Right lobe of liver (tissue), 6 donors: ENCODE data around the gene ZIC2. TPM values are rescaled to one million over a fixed set of nuclear protein-coding genes. Genes with fewer than 3 reads are reported as not detected.
A peak's percentile ranks its signal among the peaks of the same experiment; 100 is the strongest.

Experiments
- ATAC-seq, 4 donors: fragments of 200-7000 bp; cut with Tn5 transposase; one replicate each; pipeline ENCODE4 v1.9.1; 2020; ENCODE audit warnings: mild to moderate bottlenecking in 4 of 4, moderate library complexity in 4 of 4
- DNase-seq, 3 donors: peaks; one replicate each; pipeline ENCODE4 v3.0.0-alpha.2; 2020
- H3K27ac ChIP-seq, 3 donors: fragments of 200-600 bp; one replicate each; pipeline ENCODE4 v1.8.0; 2022
- H3K27me3 ChIP-seq, 2 donors: fragments of 200-600 bp; one replicate each; pipeline ENCODE4 v1.8.0; 2022
- H3K36me3 ChIP-seq, 4 donors: fragments of 200-600 bp; sonication (generic) in 1 of 4; one replicate each; pipeline versions ENCODE4 v1.5.1 to v1.8.0; 2017 to 2022; ENCODE audit warnings: control low read depth in 1 of 4
- H3K4me1 ChIP-seq, 4 donors: fragments of 200-600 bp; sonication (generic) in 1 of 4; one replicate each; pipeline versions ENCODE4 v1.5.1 to v1.8.0; 2017 to 2022; ENCODE audit warnings: control low read depth in 1 of 4
- H3K4me3 ChIP-seq, 3 donors: fragments of 200-600 bp; one replicate each; pipeline ENCODE4 v1.8.0; 2022
- H3K9me3 ChIP-seq, 4 donors: fragments of 200-600 bp; sonication (generic) in 1 of 4; one replicate each; pipeline versions ENCODE4 v1.5.1 to v1.8.0; 2017 to 2022; ENCODE audit warnings: control low read depth in 1 of 4
- POLR2A ChIP-seq: fragments of 450-650 bp; IDR thresholded peaks from one replicate; pipeline ENCODE4 v1.6.1; 2017; ENCODE audit warnings: antibody characterized with exemption, mild to moderate bottlenecking
- WGBS: methylation state at CpG from one replicate; pipeline ENCODE4 v1.1.6; 2018; ENCODE audit warnings: low coverage, low lambda C conversion rate; ENCODE audit not compliant: insufficient coverage; ENCODE audit errors: missing lambda C conversion rate; 5-methylcytosine and 5-hydroxymethylcytosine counted together
- intact Hi-C, 2 donors: fragments of 100-400 bp; cut with DNase I; formaldehyde crosslinking; loops; one replicate each; pipeline versions ENCODE4 v1.11.2 to v1.14.1; 2022
- total RNA-seq, 6 experiments: library from RNA; depleted of rRNA in 2 of 6; stranded (reverse); fragments of >200 nt in 2 of 6; fragmentation: NEBNext Ultra II Directional in 3 of 6; extraction: Animal tissue kit (Norgen Biotek cat#: 25700) in 3 of 6; gene quantifications; one replicate each; pipeline versions ENCODE4 v1.1.0 to v1.2.4, GENCODE V29; 2016 to 2023
- TF ChIP-seq, protein P1 (sequence below), 4 donors: fragments of 200-600 bp in 3 of 4; fragments of 450-650 bp in 1 of 4; IDR thresholded peaks; one replicate each; pipeline versions ENCODE4 v1.5.1 to v1.8.0; 2016 to 2022; ENCODE audit warnings: antibody characterized with exemption in 4 of 4, mild to moderate bottlenecking in 2 of 4
- donor health status: DM: no; HTN: yes; CAD: no.
- donor health status: DM: no; HTN: no; CAD: no.
- donor health status: DM: no; HTN: no; CAD: no.
- donor health status: DM: no; HTN: yes; CAD: no.
- donor health status: DM: no; HTN: yes; CAD: no.

ZIC2 gene
- total RNA-seq, 6 experiments from 2014 or later = 0.24 TPM; not detected in 5

DNA sequence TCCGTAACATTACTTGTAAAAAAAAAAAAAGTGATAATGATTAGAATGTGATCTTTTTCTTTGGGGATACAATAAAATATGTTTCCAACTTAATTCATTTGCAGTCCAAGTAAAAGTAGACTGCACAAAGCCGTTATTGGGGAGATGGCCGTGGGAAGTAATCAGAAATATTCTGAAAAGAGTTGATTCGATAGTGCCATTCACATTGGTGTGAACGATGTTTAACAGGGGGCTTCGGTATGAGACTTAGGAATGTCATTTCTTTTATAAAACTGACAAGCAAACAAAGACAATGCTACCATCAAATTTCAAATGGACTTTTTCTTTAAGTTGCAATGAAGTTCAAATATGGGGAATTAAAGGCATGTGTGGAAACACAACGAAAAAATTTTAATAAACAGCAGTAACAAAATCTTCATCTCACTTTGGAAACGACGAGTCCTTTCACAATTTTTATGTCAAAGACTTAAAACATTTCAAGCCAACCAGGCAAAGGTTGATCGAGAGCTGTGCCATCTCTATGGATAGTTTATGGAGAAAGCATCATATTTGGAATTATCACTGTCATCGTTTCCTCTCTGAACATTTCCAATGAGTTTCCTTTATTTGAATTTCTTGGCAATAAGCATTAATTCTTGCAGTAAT, 8.3 kb upstream of the ZIC2 start:
- TF ChIP-seq POLR2A = no peak
- TF ChIP-seq, protein P1, sequence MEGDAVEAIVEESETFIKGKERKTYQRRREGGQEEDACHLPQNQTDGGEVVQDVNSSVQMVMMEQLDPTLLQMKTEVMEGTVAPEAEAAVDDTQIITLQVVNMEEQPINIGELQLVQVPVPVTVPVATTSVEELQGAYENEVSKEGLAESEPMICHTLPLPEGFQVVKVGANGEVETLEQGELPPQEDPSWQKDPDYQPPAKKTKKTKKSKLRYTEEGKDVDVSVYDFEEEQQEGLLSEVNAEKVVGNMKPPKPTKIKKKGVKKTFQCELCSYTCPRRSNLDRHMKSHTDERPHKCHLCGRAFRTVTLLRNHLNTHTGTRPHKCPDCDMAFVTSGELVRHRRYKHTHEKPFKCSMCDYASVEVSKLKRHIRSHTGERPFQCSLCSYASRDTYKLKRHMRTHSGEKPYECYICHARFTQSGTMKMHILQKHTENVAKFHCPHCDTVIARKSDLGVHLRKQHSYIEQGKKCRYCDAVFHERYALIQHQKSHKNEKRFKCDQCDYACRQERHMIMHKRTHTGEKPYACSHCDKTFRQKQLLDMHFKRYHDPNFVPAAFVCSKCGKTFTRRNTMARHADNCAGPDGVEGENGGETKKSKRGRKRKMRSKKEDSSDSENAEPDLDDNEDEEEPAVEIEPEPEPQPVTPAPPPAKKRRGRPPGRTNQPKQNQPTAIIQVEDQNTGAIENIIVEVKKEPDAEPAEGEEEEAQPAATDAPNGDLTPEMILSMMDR (IDR thresholded peaks at IDR 0.05) = no peak
- ATAC-seq (no peak), DNase-seq (no peak)
- H3K27ac ChIP-seq = no peak overlapping the region
- H3K4me3 ChIP-seq = no peak overlapping the region
- intact Hi-C loops = no loop called here
- H3K4me1 ChIP-seq = peaks cover 0 to 29% (median 0%) of the 10 kb centered on the region in 4 donors
- no peaks in the 10 kb centered on the region for H3K9me3 ChIP-seq
- 13% methylated on average over 11 of the region's 11 CpGs for WGBS
- H3K27me3 ChIP-seq = peaks cover 9 to 88% of the 10 kb centered on the region in 2 donors
- no peaks in the 10 kb centered on the region for H3K36me3 ChIP-seq

DNA sequence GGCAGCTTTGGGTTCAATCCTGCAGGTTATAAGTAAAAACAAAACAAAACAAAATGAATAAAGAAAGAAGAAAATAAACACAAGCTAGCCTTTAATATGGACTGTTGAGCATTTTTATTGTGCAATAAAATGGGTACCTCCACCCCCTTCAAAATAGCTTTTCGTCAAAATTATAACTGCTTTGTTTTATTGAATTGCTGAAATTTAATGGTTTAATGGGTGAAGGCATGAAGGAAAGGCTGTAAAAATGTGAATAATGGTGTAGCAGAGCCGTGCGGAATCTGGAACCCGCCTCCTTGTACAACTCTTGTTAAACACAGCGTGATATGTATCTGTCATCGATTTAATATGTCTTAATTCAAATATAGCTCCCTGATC, 7.8 kb upstream of the ZIC2 start:
- no peak for DNase-seq
- intact Hi-C loops = no loop called here
- TF ChIP-seq, protein P1 (IDR thresholded peaks at IDR 0.05) = no peak
- TF ChIP-seq POLR2A = no peak
- no peak for ATAC-seq
- WGBS = 18% methylated on average over 6 of the region's 6 CpGs
- Histone ChIP-seq H3K27ac (no peak overlapping the region), H3K4me3 (no peak overlapping the region), H3K4me1 (peaks cover 0 to 24% (median 0%) of the 10 kb centered on the region in 4 donors), H3K27me3 (peaks cover 8 to 89% of the 10 kb centered on the region in 2 donors), H3K9me3 (no peaks in the 10 kb centered on the region), H3K36me3 (no peaks in the 10 kb centered on the region)

DNA sequence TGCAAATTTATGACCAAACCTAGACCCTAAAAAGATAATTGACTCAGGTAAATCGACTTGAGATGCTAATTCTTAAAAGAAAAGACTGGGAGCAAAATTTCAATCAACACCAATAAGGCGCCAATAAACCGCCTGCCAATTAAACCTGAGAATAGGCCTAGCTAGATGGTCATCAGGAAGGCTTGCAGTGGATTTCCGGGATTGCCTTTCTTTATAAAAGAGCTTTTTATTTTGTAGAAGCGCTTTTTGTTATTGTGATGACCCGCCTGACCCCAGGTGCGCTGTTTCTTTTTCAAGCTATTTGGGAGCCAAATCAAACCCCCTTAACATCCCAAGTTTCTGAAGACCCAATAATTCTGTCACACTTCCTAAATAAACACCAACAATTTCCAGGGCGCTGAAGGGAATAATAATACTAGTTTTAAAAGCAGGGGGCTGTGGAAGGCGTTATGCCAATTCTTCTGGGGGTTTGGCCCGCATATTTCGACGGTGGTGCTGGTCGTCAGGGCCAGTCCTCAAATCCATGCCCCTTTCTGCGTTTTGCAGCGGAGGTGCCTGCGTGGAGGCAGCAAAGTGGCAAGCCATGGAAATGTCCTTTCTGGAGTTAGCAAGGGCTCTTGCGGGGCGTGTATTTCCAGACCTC, 7.2 kb upstream of the ZIC2 start:
- 10% methylated on average over 14 of the region's 18 CpGs for WGBS
- no peaks in the 10 kb centered on the region for H3K36me3 ChIP-seq
- TF ChIP-seq, protein P1 (IDR thresholded peaks at IDR 0.05) = no peak
- TF ChIP-seq POLR2A = no peak
- H3K4me3 ChIP-seq = no peak overlapping the region
- H3K27me3 ChIP-seq = peaks cover 8 to 89% of the 10 kb centered on the region in 2 donors
- ATAC-seq (no peak), DNase-seq (no peak)
- intact Hi-C loops = no loop called here
- H3K9me3 ChIP-seq = no peaks in the 10 kb centered on the region
- no peak overlapping the region for H3K27ac ChIP-seq
- peaks cover 0 to 20% (median 0%) of the 10 kb centered on the region in 4 donors for H3K4me1 ChIP-seq

DNA sequence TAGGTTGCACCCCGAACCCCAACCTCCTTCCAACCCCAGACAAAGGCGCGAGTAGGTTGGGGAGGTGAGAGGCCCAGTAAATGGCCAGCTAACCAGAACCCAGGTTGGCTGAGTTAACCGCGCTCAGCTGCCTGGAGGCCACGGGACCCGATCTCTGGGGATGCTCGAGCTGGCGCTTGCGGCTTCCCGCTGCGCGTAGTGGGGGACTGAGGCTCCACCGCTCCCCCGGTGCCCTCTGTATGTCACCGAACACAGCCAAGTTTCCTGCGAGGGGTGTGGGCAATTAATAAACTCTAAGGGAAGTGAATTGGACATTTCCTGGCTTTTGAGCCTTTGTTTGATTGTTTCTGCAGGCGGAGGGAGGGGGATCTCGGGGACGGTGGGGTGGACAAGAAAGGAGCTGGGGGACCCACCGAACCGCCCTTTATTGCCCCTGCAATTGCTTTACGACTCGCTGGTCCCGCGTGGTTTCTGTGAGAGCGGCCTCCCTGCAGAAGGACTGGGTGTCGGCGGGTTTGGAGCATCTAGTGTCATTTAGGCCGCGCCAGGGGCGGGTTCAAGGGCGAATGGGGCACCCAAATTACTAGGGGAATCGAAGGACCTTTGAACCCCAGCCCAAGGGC, 6.5 kb upstream of the ZIC2 start:
- Histone ChIP-seq H3K9me3 (no peaks in the 10 kb centered on the region), H3K27ac (no peak overlapping the region), H3K4me3 (no peak overlapping the region), H3K27me3 (peaks cover 13 to 88% of the 10 kb centered on the region in 2 donors), H3K36me3 (no peaks in the 10 kb centered on the region), H3K4me1 (peaks cover 0 to 18% (median 2%) of the 10 kb centered on the region in 4 donors)
- intact Hi-C loops = no loop called here
- peak in 1 of 3 donors; percentile 46 for DNase-seq
- ATAC-seq = no peak
- no peak for TF ChIP-seq POLR2A
- TF ChIP-seq, protein P1 (IDR thresholded peaks at IDR 0.05) = no peak
- 9% methylated on average over 16 of the region's 34 CpGs for WGBS
